SHP77 treated with DMSO at 0.1 percent for 48 hours (cell line): ENCODE measurements around the gene ABCA12.

ENCODE experiments used
- DNase-seq: peaks from one replicate; lab custom pipeline; 2025; lab: John Stamatoyannopoulos, UW

Gene ABCA12

GRCh38 chr2:215038421-215038820, 100.0 kb downstream of the ABCA12 start:
- DNase-seq: no peak

GRCh38 chr2:215036314-215036713, 102.1 kb downstream of the ABCA12 start:
- DNase-seq: no peak

GRCh38 chr2:215034154-215034553, 104.3 kb downstream of the ABCA12 start:
- no peak for DNase-seq

- no peak for DNase-seq
These were observed 106.3 kb downstream of the ABCA12 start for GRCh38 chr2:215032153-215032552.

- DNase-seq: no peak
These were observed 107.1 kb downstream of the ABCA12 start for GRCh38 chr2:215031321-215031720.

- DNase-seq: no peak
These were observed 108.5 kb downstream of the ABCA12 start for GRCh38 chr2:215029936-215030335.

- no peak for DNase-seq
These were observed 110.2 kb downstream of the ABCA12 start for GRCh38 chr2:215028231-215028630.

GRCh38 chr2:215027779-215028178, 110.6 kb downstream of the ABCA12 start:
- DNase-seq: no peak

- no peak for DNase-seq
These were observed 115.5 kb downstream of the ABCA12 start for GRCh38 chr2:215022910-215023309.

GRCh38 chr2:215022418-215022817, 116.0 kb downstream of the ABCA12 start:
- no peak for DNase-seq

GRCh38 chr2:215020283-215020682, 118.1 kb downstream of the ABCA12 start:
- DNase-seq: no peak

GRCh38 chr2:215019521-215020145, 118.8 kb downstream of the ABCA12 start:
- no peak for DNase-seq

- DNase-seq: no peak
These were observed 119.3 kb downstream of the ABCA12 start for GRCh38 chr2:215019085-215019484.

GRCh38 chr2:215015421-215015820, 123.0 kb downstream of the ABCA12 start:
- no peak for DNase-seq

- no peak for DNase-seq
These were observed 128.0 kb downstream of the ABCA12 start for GRCh38 chr2:215010390-215010789.

GRCh38 chr2:215003001-215003400, 135.4 kb downstream of the ABCA12 start:
- no peak for DNase-seq

GRCh38 chr2:215002500-215002899, 135.9 kb downstream of the ABCA12 start:
- peak; percentile 25 for DNase-seq

- DNase-seq: no peak
These were observed 137.7 kb downstream of the ABCA12 start for GRCh38 chr2:215000721-215001120.

- DNase-seq: no peak
These were observed 142.3 kb downstream of the ABCA12 start for GRCh38 chr2:214995926-214996670.

- no peak for DNase-seq
These were observed 143.0 kb downstream of the ABCA12 start for GRCh38 chr2:214995409-214995808.

- no peak for DNase-seq
These were observed 145.5 kb downstream of the ABCA12 start for GRCh38 chr2:214992911-214993310.

GRCh38 chr2:214989187-214989586, 149.2 kb downstream of the ABCA12 start:
- DNase-seq: no peak

GRCh38 chr2:214987261-214987660, 151.2 kb downstream of the ABCA12 start:
- DNase-seq: no peak

GRCh38 chr2:214985619-214986018, 152.8 kb downstream of the ABCA12 start:
- DNase-seq: no peak
